Measurements from ENCODE around the gene PRKN. TPM values are rescaled to one million over a fixed set of nuclear protein-coding genes. Genes with fewer than 3 reads are reported as not detected.

PRKN gene
- total and polyA plus RNA-seq, 2 donors (not counting 1 experiment from before 2014, with no cell fraction given): 0.43 to 4.6 TPM

DNA sequence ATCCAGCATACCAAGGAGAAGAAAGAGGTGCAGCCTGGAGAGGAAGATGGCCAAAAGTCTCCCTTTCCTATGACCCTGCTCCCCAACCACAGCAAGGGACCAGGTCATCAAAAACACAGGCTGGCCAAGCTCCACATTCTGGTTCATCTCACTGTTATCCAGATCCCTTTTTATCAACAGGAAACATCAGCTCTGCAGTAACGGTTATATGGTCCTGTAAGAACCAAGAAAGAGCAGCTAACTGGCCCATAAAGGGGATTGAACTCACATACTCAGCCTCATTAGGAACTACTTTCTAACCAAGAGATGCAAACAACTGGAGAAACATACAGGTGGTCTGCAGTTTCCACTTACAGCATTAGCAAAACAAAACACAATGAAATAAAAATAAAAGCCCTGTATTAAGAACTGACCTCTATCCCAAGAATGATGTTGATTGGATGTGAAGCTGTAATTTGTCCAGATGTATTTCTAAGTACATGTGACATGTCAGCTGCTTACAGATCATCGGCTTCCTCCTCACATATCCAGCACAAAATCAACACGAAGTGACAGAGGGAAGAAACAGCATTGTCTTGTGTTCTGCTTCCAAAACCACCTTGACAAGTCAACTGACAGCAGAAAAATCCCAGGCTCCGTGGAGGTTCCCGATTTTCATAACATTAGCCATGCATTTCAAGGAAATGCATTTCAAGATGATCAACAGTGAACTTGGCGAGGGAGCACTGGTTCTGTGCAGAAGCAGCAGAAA, 896.5 kb downstream of the PRKN start:
- H3K27me3 ChIP-seq (ENCODE audit: control insufficient read depth, insufficient read depth, low read length): no peaks in the 10 kb centered on the region
- TF ChIP-seq EZH2 (IDR thresholded peaks at IDR 0.05; ENCODE audit: low read length, missing control alignments): no peak
- TF ChIP-seq, protein P1, sequence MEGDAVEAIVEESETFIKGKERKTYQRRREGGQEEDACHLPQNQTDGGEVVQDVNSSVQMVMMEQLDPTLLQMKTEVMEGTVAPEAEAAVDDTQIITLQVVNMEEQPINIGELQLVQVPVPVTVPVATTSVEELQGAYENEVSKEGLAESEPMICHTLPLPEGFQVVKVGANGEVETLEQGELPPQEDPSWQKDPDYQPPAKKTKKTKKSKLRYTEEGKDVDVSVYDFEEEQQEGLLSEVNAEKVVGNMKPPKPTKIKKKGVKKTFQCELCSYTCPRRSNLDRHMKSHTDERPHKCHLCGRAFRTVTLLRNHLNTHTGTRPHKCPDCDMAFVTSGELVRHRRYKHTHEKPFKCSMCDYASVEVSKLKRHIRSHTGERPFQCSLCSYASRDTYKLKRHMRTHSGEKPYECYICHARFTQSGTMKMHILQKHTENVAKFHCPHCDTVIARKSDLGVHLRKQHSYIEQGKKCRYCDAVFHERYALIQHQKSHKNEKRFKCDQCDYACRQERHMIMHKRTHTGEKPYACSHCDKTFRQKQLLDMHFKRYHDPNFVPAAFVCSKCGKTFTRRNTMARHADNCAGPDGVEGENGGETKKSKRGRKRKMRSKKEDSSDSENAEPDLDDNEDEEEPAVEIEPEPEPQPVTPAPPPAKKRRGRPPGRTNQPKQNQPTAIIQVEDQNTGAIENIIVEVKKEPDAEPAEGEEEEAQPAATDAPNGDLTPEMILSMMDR (conservative IDR thresholded peaks at IDR 0.05 in 1 of 2, IDR thresholded peaks at IDR 0.05 in 1 of 2; ENCODE audit: low read depth in 1 of 2, low read length in 2 of 2): no peak
- no peaks in the 10 kb centered on the region for H3K9me3 ChIP-seq (ENCODE audit: control insufficient read depth, insufficient read depth, low read depth, low read length)
- H2AFZ ChIP-seq (ENCODE audit: low read length): no peak overlapping the region
- H3K4me3 ChIP-seq (replicated peaks in 1 of 4; ENCODE audit: control extremely low read depth in 1 of 4, insufficient read depth in 1 of 4, low read depth in 3 of 4, low read length in 4 of 4): no peak overlapping the region
- no peak overlapping the region for H3K9ac ChIP-seq (ENCODE audit: insufficient read depth, low read length)
- no peaks in the 10 kb centered on the region for H4K20me1 ChIP-seq (ENCODE audit: control insufficient read depth, extremely low read depth, insufficient read depth, low read length)
- H3K4me1 ChIP-seq (ENCODE audit: control insufficient read depth, extremely low read depth, insufficient read depth, low read length): no peaks in the 10 kb centered on the region
- H3K27ac ChIP-seq (ENCODE audit: insufficient read depth, low read length): no peak overlapping the region
- H3K36me3 ChIP-seq (ENCODE audit: control insufficient read depth, insufficient read depth, low read length): no peaks in the 10 kb centered on the region
- H3K79me2 ChIP-seq (ENCODE audit: control insufficient read depth, insufficient read depth, low read length): no peaks in the 10 kb centered on the region
- no peak for DNase-seq (ENCODE audit: low read depth in 2 of 2)
- no peak overlapping the region for H3K4me2 ChIP-seq (ENCODE audit: extremely low read depth, insufficient read depth, low read length)

DNA sequence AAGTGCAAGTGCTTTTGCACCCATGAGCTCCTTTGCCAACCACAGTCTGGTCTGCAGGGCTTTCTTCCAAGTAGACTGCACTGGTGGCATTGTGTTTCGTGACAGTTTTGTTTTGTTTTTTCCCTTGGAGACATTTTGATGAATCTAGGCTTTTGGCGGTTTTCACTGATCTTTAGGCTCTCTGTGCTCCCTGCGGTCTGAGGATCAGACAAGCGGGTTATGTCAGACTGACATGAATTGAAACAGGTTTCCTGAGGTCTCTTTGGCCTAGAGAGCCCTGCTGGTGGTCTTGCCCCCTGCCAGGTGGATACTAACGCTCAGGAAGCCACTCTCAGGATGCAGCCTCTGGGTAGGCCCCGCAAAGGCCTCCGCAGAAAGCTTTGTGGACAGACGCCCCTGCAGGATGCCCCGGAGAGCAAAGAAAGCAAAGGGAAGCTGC, 898.3 kb downstream of the PRKN start:
- no peaks in the 10 kb centered on the region for H3K4me1 ChIP-seq (ENCODE audit: control insufficient read depth, extremely low read depth, insufficient read depth, low read length)
- H2AFZ ChIP-seq (ENCODE audit: low read length): no peak overlapping the region
- no peaks in the 10 kb centered on the region for H3K79me2 ChIP-seq (ENCODE audit: control insufficient read depth, insufficient read depth, low read length)
- H3K27ac ChIP-seq (ENCODE audit: insufficient read depth, low read length): no peak overlapping the region
- no peaks in the 10 kb centered on the region for H3K9me3 ChIP-seq (ENCODE audit: control insufficient read depth, insufficient read depth, low read depth, low read length)
- no peak overlapping the region for H3K4me2 ChIP-seq (ENCODE audit: extremely low read depth, insufficient read depth, low read length)
- no peak overlapping the region for H3K9ac ChIP-seq (ENCODE audit: insufficient read depth, low read length)
- peak in 1 of 2 donors; percentile 13 for DNase-seq (ENCODE audit: low read depth in 2 of 2)
- no peaks in the 10 kb centered on the region for H3K36me3 ChIP-seq (ENCODE audit: control insufficient read depth, insufficient read depth, low read length)
- H3K27me3 ChIP-seq (ENCODE audit: control insufficient read depth, insufficient read depth, low read length): no peaks in the 10 kb centered on the region
- no peaks in the 10 kb centered on the region for H4K20me1 ChIP-seq (ENCODE audit: control insufficient read depth, extremely low read depth, insufficient read depth, low read length)
- no peak overlapping the region for H3K4me3 ChIP-seq (replicated peaks in 1 of 4; ENCODE audit: control extremely low read depth in 1 of 4, insufficient read depth in 1 of 4, low read depth in 3 of 4, low read length in 4 of 4)
- TF ChIP-seq, protein P1 (conservative IDR thresholded peaks at IDR 0.05 in 1 of 2, IDR thresholded peaks at IDR 0.05 in 1 of 2; ENCODE audit: low read depth in 1 of 2, low read length in 2 of 2): no peak
- TF ChIP-seq EZH2 (IDR thresholded peaks at IDR 0.05; ENCODE audit: low read length, missing control alignments): no peak

DNA sequence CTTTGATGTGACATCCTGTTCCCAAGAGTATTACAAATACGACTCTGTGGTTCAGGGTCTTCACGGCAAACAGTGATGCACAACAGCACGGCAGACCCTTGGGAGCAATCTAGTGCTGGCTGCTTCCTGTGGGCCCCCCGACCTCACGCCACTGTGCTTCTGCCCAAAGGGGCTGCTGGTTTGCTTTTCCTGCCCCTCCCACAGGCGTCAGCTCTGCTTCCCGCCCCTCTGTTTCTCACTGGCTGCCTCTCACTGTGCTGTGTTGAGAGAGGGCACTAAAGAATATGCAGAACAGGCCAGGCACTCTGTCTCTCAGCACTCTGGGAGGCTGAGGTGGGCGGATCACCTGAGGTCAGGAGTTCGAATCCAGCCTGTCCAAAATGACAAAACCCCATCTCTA, 899.2 kb downstream of the PRKN start:
- Histone ChIP-seq H4K20me1 (ENCODE audit: control insufficient read depth, extremely low read depth, insufficient read depth, low read length) (no peaks in the 10 kb centered on the region), H3K9me3 (ENCODE audit: control insufficient read depth, insufficient read depth, low read depth, low read length) (no peaks in the 10 kb centered on the region), H3K79me2 (ENCODE audit: control insufficient read depth, insufficient read depth, low read length) (no peaks in the 10 kb centered on the region), H3K27me3 (ENCODE audit: control insufficient read depth, insufficient read depth, low read length) (no peaks in the 10 kb centered on the region), H3K36me3 (ENCODE audit: control insufficient read depth, insufficient read depth, low read length) (no peaks in the 10 kb centered on the region), H3K4me1 (ENCODE audit: control insufficient read depth, extremely low read depth, insufficient read depth, low read length) (no peaks in the 10 kb centered on the region), H3K27ac (ENCODE audit: insufficient read depth, low read length) (no peak overlapping the region), H3K4me2 (ENCODE audit: extremely low read depth, insufficient read depth, low read length) (no peak overlapping the region), H3K4me3 (replicated peaks in 1 of 4; ENCODE audit: control extremely low read depth in 1 of 4, insufficient read depth in 1 of 4, low read depth in 3 of 4, low read length in 4 of 4) (no peak overlapping the region), H3K9ac (ENCODE audit: insufficient read depth, low read length) (no peak overlapping the region), H2AFZ (ENCODE audit: low read length) (no peak overlapping the region)
- TF ChIP-seq, protein P1 (conservative IDR thresholded peaks at IDR 0.05 in 1 of 2, IDR thresholded peaks at IDR 0.05 in 1 of 2; ENCODE audit: low read depth in 1 of 2, low read length in 2 of 2): no peak
- TF ChIP-seq EZH2 (IDR thresholded peaks at IDR 0.05; ENCODE audit: low read length, missing control alignments): no peak
- DNase-seq (ENCODE audit: low read depth in 2 of 2): no peak

All from fibroblast of lung (primary cell).